GM18951 (cell line): ENCODE data around the gene GPR135.

ENCODE experiments used
- POLR2A ChIP-seq: IDR thresholded peaks from 4 replicates; pipeline ENCODE4 v1.6.1; 2011; ENCODE audit warnings: mild to moderate bottlenecking; ENCODE audit not compliant: insufficient read length, insufficient read depth; ENCODE audit errors: extremely low read depth
- in situ Hi-C: fragments of 300-500 bp; cut with MboI; formaldehyde crosslinking; loops from one replicate; pipeline ENCODE4 v1.12.0; 2022; ENCODE audit warnings: low sequenced_read_pairs, mixed read lengths, inconsistent platforms; ENCODE audit not compliant: unreplicated experiment

The GPR135 gene

DNA sequence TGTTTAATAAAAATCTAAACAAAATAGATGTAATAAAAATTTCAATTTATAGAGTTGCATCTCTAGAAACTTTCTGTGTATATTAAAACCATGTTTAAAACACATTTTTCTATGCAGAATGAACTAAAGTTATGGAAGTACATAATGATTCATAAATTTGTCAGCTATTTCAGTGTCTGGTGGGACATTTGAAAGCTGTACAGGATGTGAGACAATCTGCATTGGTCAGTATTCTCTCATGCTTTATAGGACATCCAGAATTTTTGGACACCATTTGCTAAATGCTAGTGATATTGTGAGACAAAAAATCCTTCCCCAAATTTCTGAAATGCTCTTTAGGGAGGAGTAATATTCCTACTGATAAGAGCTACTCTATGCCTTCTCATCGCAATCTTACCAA is 13.3 kb downstream of the GPR135 start:
- no peak for TF ChIP-seq POLR2A
- in situ Hi-C loops, result no loop called here

DNA sequence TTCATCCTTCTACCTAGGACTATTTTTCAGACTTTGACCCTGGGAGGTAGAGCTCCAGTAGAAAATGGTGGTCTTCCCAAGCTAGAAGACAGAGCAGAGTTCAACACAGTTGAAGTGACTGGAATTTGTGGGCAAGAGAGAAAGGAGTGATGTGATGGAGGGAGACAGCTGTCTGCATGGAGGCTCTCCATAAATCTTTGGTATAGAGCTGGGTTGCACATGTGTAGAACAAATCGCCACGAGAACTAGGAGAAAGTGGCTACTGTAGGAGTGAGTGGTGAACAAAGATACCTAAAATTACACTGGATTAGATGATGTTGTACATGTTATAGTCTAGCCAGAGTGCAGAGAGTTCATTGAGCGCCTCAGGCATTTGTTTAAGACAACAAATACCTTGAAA is 14.5 kb downstream of the GPR135 start:
- in situ Hi-C loops, result no loop called here

DNA sequence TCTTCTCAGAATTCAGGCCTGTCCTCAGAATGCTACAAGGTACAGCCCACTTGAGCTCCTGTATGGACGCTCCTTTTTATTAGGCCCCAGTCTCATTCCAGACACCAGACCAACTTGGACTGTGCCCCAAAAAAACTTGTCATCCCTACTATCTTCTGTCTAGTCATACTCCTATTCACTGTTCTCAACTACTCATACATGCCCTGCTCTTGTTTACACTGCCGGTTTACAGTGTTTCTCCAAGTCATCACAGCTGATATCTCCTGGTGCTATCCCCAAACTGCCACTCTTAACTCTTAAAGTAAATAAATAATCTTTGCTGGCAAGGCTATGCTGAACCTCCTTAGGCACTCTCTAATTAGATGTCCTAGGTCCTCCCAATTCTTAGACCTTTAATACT is 16.5 kb downstream of the GPR135 start:
- in situ Hi-C loops, result loop anchor here (25.0 kb wide), 1 partner anchor 961 kb away; no protein-coding TSS in a partner anchor

More for the DNA sequence above, 14.5 kb downstream of the GPR135 start:
- no peak for TF ChIP-seq POLR2A

DNA sequence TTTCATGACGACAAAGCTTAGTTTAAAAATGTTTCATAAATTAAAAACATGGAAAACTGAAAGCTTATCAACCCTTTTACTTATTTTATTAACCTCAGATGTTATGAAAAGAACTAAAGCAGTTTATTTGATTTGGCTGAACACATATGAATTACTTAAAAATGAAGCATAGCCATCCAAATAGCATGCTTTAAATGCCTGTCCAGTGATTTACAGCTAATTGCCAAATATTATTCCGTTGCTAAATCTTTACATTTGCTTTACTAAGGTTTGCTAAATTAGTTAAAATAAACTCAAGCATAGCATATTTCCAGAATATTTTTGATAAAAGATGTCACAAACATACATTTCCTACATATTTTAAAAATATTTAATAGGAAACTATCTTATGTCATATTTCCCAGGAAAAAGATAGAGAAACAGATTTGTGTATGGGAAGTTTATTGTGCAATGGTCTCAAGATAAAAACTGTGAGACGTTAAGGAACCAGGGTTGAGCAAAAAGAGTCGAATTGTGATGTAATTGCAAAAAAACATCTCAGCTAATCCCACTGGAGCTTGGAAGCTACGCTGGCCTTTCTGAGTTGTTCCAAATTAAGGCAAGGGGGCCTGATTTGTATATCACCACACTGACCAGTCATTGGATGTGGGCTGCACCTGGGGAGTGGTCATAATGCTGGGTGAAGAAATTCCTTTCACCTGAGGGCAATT is 25.8 kb downstream of the GPR135 start:
- in situ Hi-C loops, result loop anchor here (25.0 kb wide), 1 partner anchor 952 kb away; no protein-coding TSS in a partner anchor
- TF ChIP-seq POLR2A, result no peak

DNA sequence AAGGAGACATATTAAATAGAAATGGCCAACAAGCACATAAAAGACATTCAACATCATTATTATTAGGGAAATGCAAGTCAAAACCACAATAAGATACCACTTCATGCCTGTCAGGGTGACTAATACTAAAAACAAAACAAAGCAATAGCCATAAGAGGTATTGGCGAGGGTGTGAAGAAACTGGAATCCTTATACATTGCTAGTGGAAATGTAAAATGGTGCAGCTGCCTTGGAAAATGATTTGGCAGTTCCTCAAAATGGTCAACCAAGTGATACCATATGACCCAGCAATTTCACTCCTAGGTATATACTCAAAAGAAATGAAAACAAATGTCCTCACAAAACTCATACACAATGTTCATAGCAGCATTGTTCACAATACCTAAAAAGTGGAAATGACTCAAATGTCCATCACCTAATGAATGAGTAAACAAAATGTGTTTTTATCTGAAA is 27.0 kb downstream of the GPR135 start:
- no peak for TF ChIP-seq POLR2A
- in situ Hi-C loops, result loop anchor here (25.0 kb wide), 1 partner anchor 951 kb away; no protein-coding TSS in a partner anchor

DNA sequence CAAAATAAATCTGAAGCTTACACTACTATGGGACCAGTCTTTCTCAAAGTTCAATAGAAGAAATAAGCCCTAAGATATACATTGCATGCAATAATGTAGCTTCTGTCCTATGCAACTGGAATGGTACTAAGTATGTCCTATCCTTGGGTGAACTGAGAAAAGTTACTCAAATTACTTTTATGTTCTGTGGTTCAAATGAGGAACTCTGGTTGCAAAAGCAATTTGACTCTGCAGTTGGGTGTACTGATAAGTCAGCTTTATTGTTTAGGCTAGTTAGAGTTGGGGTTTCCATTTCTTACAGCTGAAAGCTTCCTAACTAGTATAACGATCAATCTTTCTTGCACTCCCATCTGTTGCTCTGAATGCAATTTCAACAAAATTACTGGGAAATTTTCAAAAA is 29.2 kb downstream of the GPR135 start:
- in situ Hi-C loops, result loop anchor here (25.0 kb wide), 1 partner anchor 949 kb away; no protein-coding TSS in a partner anchor
- no peak for TF ChIP-seq POLR2A

DNA sequence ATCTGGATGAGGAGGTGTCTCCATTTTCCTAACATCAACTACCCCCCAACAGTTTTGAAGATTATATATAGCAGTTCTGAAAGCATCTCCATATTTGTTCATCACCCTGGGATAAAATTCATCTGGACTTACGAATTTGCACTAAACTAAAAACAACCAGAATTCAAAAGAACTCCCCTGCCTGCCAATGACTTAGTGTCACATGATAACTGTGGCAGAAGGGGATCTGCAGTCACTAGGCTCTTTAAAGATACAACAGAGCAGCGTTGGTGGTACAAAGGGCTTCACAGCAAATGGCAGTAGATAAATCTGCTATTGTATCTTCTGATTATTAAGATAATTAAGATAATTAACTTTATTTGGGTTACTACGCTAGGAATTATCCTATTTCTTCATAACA is 30.1 kb downstream of the GPR135 start:
- in situ Hi-C loops, result loop anchor here (25.0 kb wide), 1 partner anchor 948 kb away; no protein-coding TSS in a partner anchor
- no peak for TF ChIP-seq POLR2A

DNA sequence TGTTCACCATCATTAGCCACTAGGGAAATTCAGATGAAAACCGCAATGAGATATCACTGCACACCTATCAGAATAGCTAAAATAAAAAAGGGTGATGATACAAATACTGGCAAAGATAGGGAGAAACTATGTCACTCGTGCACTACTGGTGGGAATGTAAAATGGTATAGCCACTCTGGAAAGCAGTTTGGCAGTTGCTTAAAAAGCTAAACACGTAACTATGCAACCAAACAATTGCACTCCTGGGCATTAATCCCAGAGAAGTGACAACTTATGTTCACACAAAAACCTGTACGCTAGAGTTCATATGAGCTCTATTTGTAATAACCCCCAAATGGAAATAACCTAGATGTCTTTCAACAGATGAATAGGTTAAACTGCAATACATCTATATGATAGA is 35.4 kb downstream of the GPR135 start:
- TF ChIP-seq POLR2A, result no peak
- in situ Hi-C loops, result loop anchor here (25.0 kb wide), 1 partner anchor 942 kb away; no protein-coding TSS in a partner anchor

DNA sequence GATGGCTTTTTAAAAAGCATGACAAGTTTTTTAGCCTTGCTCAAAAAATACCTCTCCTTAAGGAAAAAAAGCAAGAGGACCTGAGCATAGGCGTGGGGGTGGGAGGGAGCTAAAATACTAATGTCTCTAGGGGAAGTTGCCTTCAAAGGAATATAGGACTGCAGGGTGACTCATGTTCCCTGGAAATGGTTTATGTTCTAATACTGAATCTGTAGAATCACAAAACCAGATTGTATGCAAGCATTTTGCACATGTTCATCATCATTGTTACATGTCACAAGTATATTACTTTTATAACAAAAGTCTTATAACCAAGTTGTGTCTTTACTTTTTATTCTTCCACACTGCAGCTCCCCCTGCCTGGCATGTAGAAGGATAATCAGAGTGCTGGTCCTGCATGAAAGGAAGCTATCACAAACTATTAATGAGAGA is 36.6 kb downstream of the GPR135 start:
- in situ Hi-C loops, result loop anchor here (25.0 kb wide), 1 partner anchor 941 kb away; no protein-coding TSS in a partner anchor
- no peak for TF ChIP-seq POLR2A

DNA sequence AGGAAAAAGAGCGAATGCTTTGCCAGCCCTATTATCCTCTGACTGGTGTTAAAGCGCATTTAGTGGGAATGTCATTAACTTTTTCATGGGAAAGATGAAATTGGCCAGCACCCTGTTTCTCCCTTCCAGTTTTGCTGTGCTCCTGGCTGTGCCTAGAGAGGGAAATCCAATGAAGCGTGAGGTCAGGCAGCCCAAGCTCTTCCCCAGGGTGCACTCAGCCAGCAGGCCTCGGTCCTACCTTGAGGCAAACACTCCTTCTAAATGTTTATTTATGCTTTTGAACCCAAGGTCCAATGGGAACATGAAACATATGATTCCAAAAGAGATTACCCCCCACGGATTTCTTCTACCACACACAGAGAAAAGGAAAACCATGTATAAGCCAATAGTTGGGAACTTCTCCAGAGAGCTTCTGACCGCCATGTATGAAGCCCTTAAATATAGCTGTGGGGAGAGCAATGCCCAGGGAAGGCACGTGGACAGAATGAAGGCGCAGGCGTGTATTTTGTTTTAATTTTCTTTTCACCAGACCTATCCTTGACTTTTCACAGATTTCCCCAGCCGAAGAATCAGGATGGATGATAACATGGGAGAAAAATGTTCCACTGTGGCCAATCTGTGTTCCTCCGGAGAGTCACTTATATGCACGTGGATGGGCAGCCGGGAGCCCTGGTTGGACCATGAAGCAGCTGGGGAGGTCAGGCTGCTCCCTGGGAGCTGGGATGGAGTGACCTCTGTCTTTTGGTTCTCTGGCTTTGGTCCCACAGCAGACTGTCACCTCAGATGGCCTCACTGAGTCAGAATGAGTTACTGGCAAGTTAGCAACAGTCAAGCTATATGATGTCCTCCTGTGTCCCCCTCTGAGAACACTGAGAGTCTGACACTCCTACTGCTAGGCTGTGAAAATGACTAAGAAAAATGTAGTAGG is 37.3 kb downstream of the GPR135 start:
- no peak for TF ChIP-seq POLR2A
- in situ Hi-C loops, result loop anchor here (25.0 kb wide), 1 partner anchor 941 kb away; no protein-coding TSS in a partner anchor

DNA sequence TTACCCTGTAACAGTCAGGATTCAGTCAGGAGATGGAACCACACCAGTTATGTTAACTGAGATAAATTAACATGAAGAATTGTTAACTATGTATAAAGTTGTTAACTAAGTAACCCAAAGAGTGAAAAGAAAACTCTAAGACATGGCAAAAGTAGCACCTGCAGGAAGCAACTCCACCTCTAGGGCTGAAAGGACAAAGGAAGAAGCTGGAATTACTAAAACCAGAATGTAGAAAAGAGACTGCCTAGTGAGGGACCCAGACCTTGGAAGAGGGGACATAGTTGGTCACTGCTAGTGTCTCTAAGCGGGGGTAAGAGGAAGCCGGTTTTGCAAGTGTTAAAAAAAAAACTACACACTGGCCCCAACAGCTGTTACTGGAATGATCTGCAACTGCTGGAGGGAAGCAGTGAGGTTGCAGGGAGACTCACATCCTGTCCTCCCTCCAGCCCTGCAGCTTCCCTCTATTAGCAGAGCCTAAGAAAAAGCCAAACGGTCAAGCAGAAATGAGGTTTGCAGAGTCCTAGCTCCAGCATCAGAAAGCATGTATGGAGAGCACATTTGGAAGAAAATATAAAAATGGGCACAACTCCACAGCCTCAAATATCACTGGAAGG is 39.8 kb downstream of the GPR135 start:
- in situ Hi-C loops, result loop anchor here (25.0 kb wide), 1 partner anchor 938 kb away; no protein-coding TSS in a partner anchor
- no peak for TF ChIP-seq POLR2A

DNA sequence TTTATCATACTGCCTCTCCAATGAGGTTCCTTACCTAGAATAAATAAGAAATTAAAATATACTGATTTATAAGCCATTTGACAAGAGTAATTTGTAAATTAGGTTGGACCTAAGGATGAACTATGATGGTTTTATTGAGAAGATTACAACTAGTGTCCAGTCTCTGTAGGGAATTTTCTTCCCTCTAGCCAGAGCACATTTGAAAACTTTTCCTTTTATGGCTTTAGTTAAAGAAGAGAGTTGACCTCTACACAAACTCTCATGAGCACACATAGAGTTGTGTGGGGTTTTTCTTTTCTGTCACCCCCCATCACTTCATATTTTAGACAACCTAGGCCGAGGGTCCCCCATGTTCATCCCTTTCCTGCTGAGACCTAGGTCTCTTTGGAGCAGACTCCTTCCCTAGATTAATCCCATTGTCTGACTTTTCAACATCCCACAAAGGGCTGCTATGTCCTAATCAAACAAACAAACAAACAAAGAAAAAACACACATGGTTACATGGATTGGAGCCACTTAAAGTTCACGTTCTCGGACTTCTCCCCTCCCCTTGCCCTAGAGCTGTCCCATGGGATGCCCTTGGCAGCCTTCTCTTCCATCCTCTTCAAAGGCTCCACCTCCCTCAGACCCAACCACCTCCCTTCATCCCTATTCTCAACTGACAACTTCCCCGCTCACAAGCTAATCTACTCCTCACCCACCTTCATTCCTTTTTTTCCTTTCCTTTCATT is 40.7 kb downstream of the GPR135 start:
- in situ Hi-C loops, result loop anchor here (25.0 kb wide), 1 partner anchor 937 kb away; no protein-coding TSS in a partner anchor

More for the DNA sequence above, 40.7 kb downstream of the GPR135 start:
- no peak for TF ChIP-seq POLR2A
